Stimulated activated naive CD8-positive, alpha-beta T cell treated with anti-CD3 and anti-CD28 coated beads, Interleukin-15, amount 100 ng/mL, for 72 hours (primary cell): ENCODE results near the gene NUB1.

Source experiments
- ATAC-seq: fragments of 150-1000 bp; cut with Tn5 transposase; 2 replicates; pipeline ENCODE4 v1.10.0; 2021; ENCODE audit warnings: mild to moderate bottlenecking, moderate library complexity
- DNase-seq, 2 donors: peaks; one replicate each; pipeline ENCODE4 v3.0.0; 2021 to 2022
- H3K27ac Mint-ChIP-seq, 2 donors: one replicate each; pipeline ENCODE4 v1.8.0; 2022; ENCODE audit warnings: mild to moderate bottlenecking in 2 of 2, mixed read lengths in 2 of 2, moderate library complexity in 2 of 2
- H3K27me3 Mint-ChIP-seq: one replicate; pipeline ENCODE4 v1.8.0; 2022; ENCODE audit warnings: mixed read lengths
- H3K4me1 Mint-ChIP-seq: one replicate; pipeline ENCODE4 v1.8.0; 2022; ENCODE audit warnings: mild to moderate bottlenecking, mixed read lengths
- H3K4me3 Mint-ChIP-seq, 2 donors: one replicate each; pipeline ENCODE4 v1.8.0; 2022; ENCODE audit warnings: mild to moderate bottlenecking in 2 of 2, mixed read lengths in 2 of 2, moderate library complexity in 1 of 2
- H3K9me3 Mint-ChIP-seq, 2 donors: one replicate each; pipeline ENCODE4 v1.8.0; 2022; ENCODE audit warnings: mixed read lengths in 2 of 2

The NUB1 gene

GRCh38 chr7:151385626-151386300 is 44.2 kb downstream of the NUB1 start:
- peaks cover 49% of the 10 kb centered on the region for H3K27me3 Mint-ChIP-seq
- H3K4me3 Mint-ChIP-seq = no peak overlapping the region
- DNase-seq (no peak), ATAC-seq (no peak)
- H3K27ac Mint-ChIP-seq = no peak overlapping the region
- H3K9me3 Mint-ChIP-seq = no peaks in the 10 kb centered on the region
- H3K4me1 Mint-ChIP-seq = peaks cover 28% of the 10 kb centered on the region

- peaks cover 24% of the 10 kb centered on the region for H3K4me1 Mint-ChIP-seq
- no peak overlapping the region for H3K4me3 Mint-ChIP-seq
- H3K27ac Mint-ChIP-seq = no peak overlapping the region
- ATAC-seq (no peak), DNase-seq (no peak)
- H3K27me3 Mint-ChIP-seq = peaks cover 51% of the 10 kb centered on the region
- H3K9me3 Mint-ChIP-seq = no peaks in the 10 kb centered on the region
Observed at GRCh38 chr7:151386301-151387160, 44.9 kb downstream of the NUB1 start.

- Mint-ChIP-seq H3K4me1 (peaks cover 17% of the 10 kb centered on the region), H3K27ac (no peak overlapping the region), H3K4me3 (no peak overlapping the region), H3K9me3 (no peaks in the 10 kb centered on the region), H3K27me3 (peaks cover 45% of the 10 kb centered on the region)
- ATAC-seq (no peak), DNase-seq (no peak)
Observed at GRCh38 chr7:151387161-151388006, 45.8 kb downstream of the NUB1 start.

- Mint-ChIP-seq H3K4me1 (peaks cover 14% of the 10 kb centered on the region), H3K9me3 (no peaks in the 10 kb centered on the region)
- DNase-seq = no peak
Observed at GRCh38 chr7:151388007-151388297, 46.3 kb downstream of the NUB1 start.

GRCh38 chr7:151388430-151388829 is 46.8 kb downstream of the NUB1 start:
- no peak overlapping the region for H3K4me3 Mint-ChIP-seq
- H3K9me3 Mint-ChIP-seq = no peaks in the 10 kb centered on the region
- H3K4me1 Mint-ChIP-seq = peaks cover 14% of the 10 kb centered on the region
- DNase-seq (no peak), ATAC-seq (no peak)
- H3K27me3 Mint-ChIP-seq = peaks cover 40% of the 10 kb centered on the region
- H3K27ac Mint-ChIP-seq = no peak overlapping the region

More at GRCh38 chr7:151388007-151388297, 46.3 kb downstream of the NUB1 start:
- H3K4me3 Mint-ChIP-seq = no peak overlapping the region
- H3K27ac Mint-ChIP-seq = no peak overlapping the region
- no peak for ATAC-seq
- peaks cover 40% of the 10 kb centered on the region for H3K27me3 Mint-ChIP-seq

GRCh38 chr7:151389096-151389767 is 47.6 kb downstream of the NUB1 start:
- DNase-seq (no peak), ATAC-seq (no peak)
- no peaks in the 10 kb centered on the region for H3K9me3 Mint-ChIP-seq
- H3K27ac Mint-ChIP-seq = no peak overlapping the region
- peaks cover 32% of the 10 kb centered on the region for H3K27me3 Mint-ChIP-seq
- H3K4me1 Mint-ChIP-seq = peaks cover 14% of the 10 kb centered on the region
- no peak overlapping the region for H3K4me3 Mint-ChIP-seq

GRCh38 chr7:151389768-151390597 is 48.4 kb downstream of the NUB1 start:
- peaks cover 26% of the 10 kb centered on the region for H3K27me3 Mint-ChIP-seq
- peaks cover 14% of the 10 kb centered on the region for H3K4me1 Mint-ChIP-seq
- no peak overlapping the region for H3K27ac Mint-ChIP-seq
- ATAC-seq (no peak), DNase-seq (no peak)
- no peak overlapping the region for H3K4me3 Mint-ChIP-seq
- H3K9me3 Mint-ChIP-seq = no peaks in the 10 kb centered on the region

GRCh38 chr7:151390598-151391357 is 49.2 kb downstream of the NUB1 start:
- no peak overlapping the region for H3K27ac Mint-ChIP-seq
- H3K4me1 Mint-ChIP-seq = peaks cover 14% of the 10 kb centered on the region
- H3K9me3 Mint-ChIP-seq = no peaks in the 10 kb centered on the region
- ATAC-seq (no peak), DNase-seq (no peak)
- H3K4me3 Mint-ChIP-seq = no peak overlapping the region
- H3K27me3 Mint-ChIP-seq = peaks cover 26% of the 10 kb centered on the region

GRCh38 chr7:151391358-151391730 is 49.7 kb downstream of the NUB1 start:
- Mint-ChIP-seq H3K27ac (no peak overlapping the region), H3K4me1 (peaks cover 14% of the 10 kb centered on the region), H3K27me3 (peaks cover 26% of the 10 kb centered on the region), H3K9me3 (no peaks in the 10 kb centered on the region), H3K4me3 (no peak overlapping the region)
- ATAC-seq (no peak), DNase-seq (no peak)

GRCh38 chr7:151392002-151392401 is 50.4 kb downstream of the NUB1 start:
- Mint-ChIP-seq H3K27ac (no peak overlapping the region), H3K27me3 (peaks cover 19% of the 10 kb centered on the region), H3K4me3 (no peak overlapping the region), H3K4me1 (peaks cover 14% of the 10 kb centered on the region), H3K9me3 (no peaks in the 10 kb centered on the region)
- no peak for DNase-seq
- no peak for ATAC-seq

- H3K27ac Mint-ChIP-seq = no peak overlapping the region
- ATAC-seq = no peak
- H3K9me3 Mint-ChIP-seq = no peaks in the 10 kb centered on the region
- peaks cover 18% of the 10 kb centered on the region for H3K27me3 Mint-ChIP-seq
- H3K4me1 Mint-ChIP-seq = peaks cover 14% of the 10 kb centered on the region
- no peak for DNase-seq
- H3K4me3 Mint-ChIP-seq = no peak overlapping the region
Observed at GRCh38 chr7:151392426-151392825, 50.8 kb downstream of the NUB1 start.

GRCh38 chr7:151393031-151393977 is 51.7 kb downstream of the NUB1 start:
- H3K27me3 Mint-ChIP-seq = peaks cover 18% of the 10 kb centered on the region
- no peak for ATAC-seq
- DNase-seq = no peak
- H3K4me1 Mint-ChIP-seq = peaks cover 18% of the 10 kb centered on the region
- H3K4me3 Mint-ChIP-seq = no peak overlapping the region
- H3K9me3 Mint-ChIP-seq = peaks cover 5 to 7% of the 10 kb centered on the region in 2 donors
- H3K27ac Mint-ChIP-seq = peak overlapping the region in 1 of 2 donors; percentile 22
